Activated CD8-positive, alpha-beta T cell treated with anti-CD3 and anti-CD28 coated beads for 36 hours (primary cell): ENCODE results near the gene PNLDC1. TPM values are rescaled to one million over a fixed set of nuclear protein-coding genes. Genes with fewer than 3 reads are reported as not detected.
"Not testable (repeated sequence)": the region's sequence is repeated elsewhere in the genome, so short reads cannot be mapped to it uniquely, and the experiment has no call there.

Experiments
- ATAC-seq: fragments of 200-7000 bp; cut with Tn5 transposase; one replicate; pipeline ENCODE4 v1.10.0; 2021; ENCODE audit warnings: mild to moderate bottlenecking, moderate library complexity
- CTCF ChIA-PET: fragments of 350-600 bp; sonication (Branson Sonifier 250); formaldehyde crosslinking; loops from one replicate; lab custom pipeline; 2021; ENCODE audit warnings: antibody characterized with exemption; lab: Charles Lee
- POLR2A ChIA-PET: fragments of 350-600 bp; sonication (Branson Sonifier 250); formaldehyde crosslinking; loops from one replicate; lab custom pipeline; 2021; ENCODE audit warnings: antibody characterized with exemption; lab: Charles Lee
- DNase-seq: peaks from one replicate; pipeline ENCODE4 v3.0.0-alpha.2; 2020
- H3K27ac Mint-ChIP-seq: one replicate; pipeline ENCODE4 v1.8.0; 2021; ENCODE audit warnings: mild to moderate bottlenecking, mixed read lengths
- H3K27me3 Mint-ChIP-seq: one replicate; pipeline ENCODE4 v1.8.0; 2021; ENCODE audit warnings: mixed read lengths
- H3K36me3 Mint-ChIP-seq: one replicate; pipeline ENCODE4 v1.8.0; 2021; ENCODE audit warnings: low read depth, mixed read lengths
- H3K4me1 Mint-ChIP-seq: one replicate; pipeline ENCODE4 v1.8.0; 2021; ENCODE audit warnings: low read depth, mixed read lengths
- H3K4me3 Mint-ChIP-seq: one replicate; pipeline ENCODE4 v1.8.0; 2021; ENCODE audit warnings: mild to moderate bottlenecking, moderate library complexity, mixed read lengths
- H3K9me3 Mint-ChIP-seq: one replicate; pipeline ENCODE4 v1.8.0; 2021; ENCODE audit warnings: mixed read lengths
- intact Hi-C: fragments of 100-400 bp; cut with micrococcal nuclease; formaldehyde crosslinking; loops from one replicate; pipeline ENCODE4 v1.10.0; 2022
- total RNA-seq, 2 experiments: library from RNA; stranded (reverse); gene quantifications; one replicate each; pipeline ENCODE4 v1.2.3, GENCODE V29; 2021
- TF ChIP-seq, protein P1 (sequence below): fragments of 200-600 bp; IDR thresholded peaks from one replicate; pipeline ENCODE4 v1.8.0; 2022; ENCODE audit warnings: antibody characterized with exemption, mild to moderate bottlenecking

Gene PNLDC1
- total RNA-seq, 2 experiments from 2014 or later, result 0.34 to 0.54 TPM

DNA sequence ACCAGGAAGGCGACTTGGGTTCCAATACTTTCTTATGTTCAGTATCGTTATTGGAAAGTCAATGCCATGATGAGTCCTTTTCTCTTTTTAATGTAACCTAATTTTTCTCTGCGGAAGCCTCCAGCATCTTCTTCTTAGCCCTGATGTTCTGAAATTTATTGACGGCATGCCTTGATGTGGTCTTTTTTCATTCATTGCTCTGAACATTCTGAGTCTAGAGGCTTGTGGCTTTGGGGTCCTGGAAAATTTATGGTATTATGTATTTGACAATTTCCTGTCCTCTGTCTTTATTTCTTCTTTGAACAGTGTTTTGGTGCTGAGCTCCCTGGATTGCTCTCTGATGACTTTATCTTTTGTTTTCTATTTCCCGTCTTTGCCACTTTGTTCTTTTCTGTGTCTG, 62.0 kb downstream of the PNLDC1 start:
- CTCF ChIA-PET, result interaction anchor here (0.7 to 1.3 kb wide), 2 partner anchors 9 to 165 kb away, joined by 3 to 4 read pairs; no protein-coding TSS in a partner anchor
- ATAC-seq, result peak; percentile 53
- peak; percentile 12 for DNase-seq
- intact Hi-C loops, result loop anchor here (5.0 to 10.0 kb wide), 3 partner anchors 80 to 593 kb away; no protein-coding TSS in a partner anchor
- Mint-ChIP-seq H3K4me1 (peaks cover 15% of the 10 kb centered on the region), H3K4me3 (no peak overlapping the region), H3K27me3 (peaks cover 2% of the 10 kb centered on the region), H3K9me3 (peaks cover under 1% of the 10 kb centered on the region), H3K36me3 (no peaks in the 10 kb centered on the region), H3K27ac (peak overlapping the region; percentile 21)
- TF ChIP-seq, protein P1, sequence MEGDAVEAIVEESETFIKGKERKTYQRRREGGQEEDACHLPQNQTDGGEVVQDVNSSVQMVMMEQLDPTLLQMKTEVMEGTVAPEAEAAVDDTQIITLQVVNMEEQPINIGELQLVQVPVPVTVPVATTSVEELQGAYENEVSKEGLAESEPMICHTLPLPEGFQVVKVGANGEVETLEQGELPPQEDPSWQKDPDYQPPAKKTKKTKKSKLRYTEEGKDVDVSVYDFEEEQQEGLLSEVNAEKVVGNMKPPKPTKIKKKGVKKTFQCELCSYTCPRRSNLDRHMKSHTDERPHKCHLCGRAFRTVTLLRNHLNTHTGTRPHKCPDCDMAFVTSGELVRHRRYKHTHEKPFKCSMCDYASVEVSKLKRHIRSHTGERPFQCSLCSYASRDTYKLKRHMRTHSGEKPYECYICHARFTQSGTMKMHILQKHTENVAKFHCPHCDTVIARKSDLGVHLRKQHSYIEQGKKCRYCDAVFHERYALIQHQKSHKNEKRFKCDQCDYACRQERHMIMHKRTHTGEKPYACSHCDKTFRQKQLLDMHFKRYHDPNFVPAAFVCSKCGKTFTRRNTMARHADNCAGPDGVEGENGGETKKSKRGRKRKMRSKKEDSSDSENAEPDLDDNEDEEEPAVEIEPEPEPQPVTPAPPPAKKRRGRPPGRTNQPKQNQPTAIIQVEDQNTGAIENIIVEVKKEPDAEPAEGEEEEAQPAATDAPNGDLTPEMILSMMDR, result no peak
- POLR2A ChIA-PET, result no interaction called here

DNA sequence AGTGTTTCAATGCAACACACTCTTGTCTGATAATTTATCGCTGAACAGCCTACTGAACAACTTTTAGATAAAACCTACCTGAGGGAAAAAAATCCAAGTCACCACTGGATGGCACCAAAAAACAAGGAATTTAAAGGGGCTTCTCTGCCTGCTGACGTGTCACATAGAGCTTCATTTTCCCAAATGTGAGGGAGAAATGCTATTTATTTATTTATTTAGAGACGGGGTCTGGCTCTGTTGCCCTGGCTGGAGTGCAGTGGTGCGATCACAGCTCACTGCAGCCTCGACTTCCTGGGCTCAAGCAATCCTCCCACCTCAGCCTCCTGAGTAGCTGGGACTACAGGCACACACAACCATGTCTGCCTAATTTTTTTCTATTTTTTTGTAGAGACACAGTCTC, 63.3 kb downstream of the PNLDC1 start:
- H3K4me1 Mint-ChIP-seq, result peaks cover 15% of the 10 kb centered on the region
- DNase-seq (peak; percentile 58), ATAC-seq (peak; percentile 73)
- CTCF ChIA-PET, result interaction anchor here (0.6 to 1.7 kb wide), 21 partner anchors 9 to 671 kb away, joined by 3 to 9 read pairs (median 3); no protein-coding TSS in a partner anchor
- TF ChIP-seq, protein P1, result peak; percentile 42
- not testable (repeated sequence) for H3K36me3 Mint-ChIP-seq, H3K27me3 Mint-ChIP-seq, H3K9me3 Mint-ChIP-seq, H3K4me3 Mint-ChIP-seq
- intact Hi-C loops, result loop anchor here (5.0 to 10.0 kb wide), 3 partner anchors 79 to 591 kb away; no protein-coding TSS in a partner anchor
- POLR2A ChIA-PET, result interaction anchor here (0.6 kb wide), 1 partner anchor 550 kb away, joined by 3 read pairs; no protein-coding TSS in a partner anchor
- H3K27ac Mint-ChIP-seq, result peak overlapping the region; percentile 67

DNA sequence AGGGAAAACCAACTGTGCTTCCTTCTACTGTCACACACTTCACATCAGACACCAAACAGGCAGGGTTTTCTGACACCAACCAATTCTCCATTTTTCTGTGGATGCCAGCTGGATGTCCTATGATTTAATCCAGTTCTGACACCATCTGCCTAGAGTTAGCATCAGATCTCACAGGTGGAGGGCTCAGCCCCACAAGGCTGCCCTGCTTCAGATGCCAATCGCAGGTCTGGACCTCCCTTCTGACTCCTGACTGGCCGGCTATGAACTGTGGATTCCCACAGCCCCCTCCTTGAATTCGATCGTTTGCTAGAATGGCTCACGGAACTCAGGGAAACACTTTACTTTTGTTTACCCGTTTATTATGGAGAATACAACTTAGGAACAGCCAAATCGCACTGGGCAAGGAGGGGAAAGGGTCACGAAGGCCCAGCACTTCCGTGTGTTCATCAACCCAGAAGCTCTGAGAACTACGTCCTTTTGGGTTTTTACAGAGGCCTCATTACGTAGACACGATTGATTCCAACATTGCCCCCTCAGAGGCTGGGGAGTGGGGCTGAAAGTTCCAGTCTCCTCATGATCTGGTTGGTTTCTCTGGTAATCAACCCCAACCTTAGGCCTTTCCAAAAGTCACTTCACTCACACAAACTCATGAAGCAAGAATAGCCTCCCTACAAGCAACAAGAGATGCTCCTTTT, 65.3 kb downstream of the PNLDC1 start:
- no peak overlapping the region for H3K27ac Mint-ChIP-seq
- TF ChIP-seq, protein P1, result no peak
- peaks cover 2% of the 10 kb centered on the region for H3K27me3 Mint-ChIP-seq
- H3K4me3 Mint-ChIP-seq, result no peak overlapping the region
- no peaks in the 10 kb centered on the region for H3K9me3 Mint-ChIP-seq
- CTCF ChIA-PET, result no interaction called here
- DNase-seq, result no peak
- H3K36me3 Mint-ChIP-seq, result no peaks in the 10 kb centered on the region
- POLR2A ChIA-PET, result no interaction called here
- intact Hi-C loops, result loop anchor here (10.0 kb wide), 2 partner anchors 239 to 589 kb away; no protein-coding TSS in a partner anchor
- peaks cover 15% of the 10 kb centered on the region for H3K4me1 Mint-ChIP-seq
- no peak for ATAC-seq

DNA sequence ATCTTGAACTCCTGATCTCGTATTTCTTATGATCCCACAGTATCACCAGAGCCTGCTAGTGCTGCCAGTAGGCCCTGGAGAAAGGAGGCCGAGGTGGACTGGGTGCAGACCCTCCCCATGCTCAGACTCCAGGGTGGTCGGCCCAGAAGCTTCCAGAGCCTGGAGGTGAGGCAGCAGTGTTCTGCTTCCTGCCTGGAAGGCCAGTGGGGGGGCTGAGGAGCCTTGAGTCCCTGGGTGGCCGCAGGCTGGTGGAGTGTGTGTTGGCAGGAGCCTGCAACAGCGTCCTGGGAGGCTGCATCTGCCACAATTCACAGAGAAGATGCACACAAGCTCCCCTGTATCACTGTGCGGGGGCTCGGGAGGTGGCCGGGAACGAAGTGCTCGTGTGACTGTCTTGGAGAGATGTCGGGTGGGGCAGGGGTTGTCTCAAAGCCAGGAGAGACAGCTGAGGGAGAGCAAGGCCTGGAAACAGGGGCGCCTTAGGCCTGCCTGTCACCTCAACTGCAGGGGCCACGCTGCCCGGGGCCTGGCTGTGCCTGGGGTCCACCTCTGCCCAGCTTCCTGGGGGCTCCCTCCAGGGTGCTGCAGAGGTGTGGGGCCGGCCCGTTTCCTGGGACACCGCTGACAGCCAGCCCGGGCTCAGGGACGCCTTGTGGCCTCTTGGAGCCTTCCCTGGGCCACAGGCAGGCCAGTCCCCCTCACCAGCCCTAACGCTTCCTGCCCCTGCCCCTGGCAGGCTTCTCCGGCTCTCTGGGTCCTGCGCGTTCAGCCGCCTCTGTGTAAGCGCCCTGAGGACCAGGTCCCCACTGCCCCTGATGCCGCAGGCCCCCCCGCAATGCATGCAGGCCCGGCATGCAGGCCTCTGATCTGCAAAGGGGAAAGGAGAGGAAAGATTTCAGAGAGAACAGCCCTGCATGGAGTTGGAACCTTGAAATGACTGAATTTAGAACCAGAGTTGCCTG, 66.5 kb downstream of the PNLDC1 start:
- ATAC-seq (no peak), DNase-seq (no peak)
- Mint-ChIP-seq H3K4me3 (no peak overlapping the region), H3K27ac (no peak overlapping the region), H3K9me3 (no peaks in the 10 kb centered on the region), H3K4me1 (peaks cover 15% of the 10 kb centered on the region), H3K36me3 (no peaks in the 10 kb centered on the region), H3K27me3 (no peaks in the 10 kb centered on the region)
- POLR2A ChIA-PET, result no interaction called here
- CTCF ChIA-PET, result interaction anchor here (1.6 kb wide), 1 partner anchor 589 kb away, joined by 4 read pairs; no protein-coding TSS in a partner anchor
- TF ChIP-seq, protein P1, result no peak
- intact Hi-C loops, result loop anchor here (10.0 kb wide), 2 partner anchors 238 to 588 kb away; no protein-coding TSS in a partner anchor

Other genes starting within 250 kb of the PNLDC1 start
- 100 to 1,000 TPM in 1 of 2 experiments, 10 to 100 TPM in 1; 95.5 to 105 TPM for gene SOD2, start 107.0 kb upstream of the PNLDC1 start, total RNA-seq
- gene WTAP, start 72.8 kb upstream of the PNLDC1 start, total RNA-seq, result 10 to 100 TPM; 79.9 to 80.6 TPM
- gene ACAT2, start 38.2 kb upstream of the PNLDC1 start, total RNA-seq, result 10 to 100 TPM; 70.8 to 74.1 TPM
- gene TCP1, start 10.7 kb upstream of the PNLDC1 start, total RNA-seq, result 100 to 1,000 TPM; 446 to 452 TPM
- gene MRPL18, start 9.8 kb upstream of the PNLDC1 start, total RNA-seq, result 10 to 100 TPM; 81.8 to 83.5 TPM
- gene MAS1, start 90.7 kb downstream of the PNLDC1 start, total RNA-seq, result not detected
- gene IGF2R, start 168.8 kb downstream of the PNLDC1 start, total RNA-seq, result 10 to 100 TPM; 81.7 to 82.4 TPM